ENCODE measurements around the gene DAPK1. TPM values are rescaled to one million over a fixed set of nuclear protein-coding genes. Genes with fewer than 3 reads are reported as not detected.
A peak's percentile ranks its signal among the peaks of the same experiment; 100 is the strongest.

DAPK1 gene
- total and polyA plus RNA-seq, 12 donors: 5.4 to 44.6 (median 21.3) TPM

DNA sequence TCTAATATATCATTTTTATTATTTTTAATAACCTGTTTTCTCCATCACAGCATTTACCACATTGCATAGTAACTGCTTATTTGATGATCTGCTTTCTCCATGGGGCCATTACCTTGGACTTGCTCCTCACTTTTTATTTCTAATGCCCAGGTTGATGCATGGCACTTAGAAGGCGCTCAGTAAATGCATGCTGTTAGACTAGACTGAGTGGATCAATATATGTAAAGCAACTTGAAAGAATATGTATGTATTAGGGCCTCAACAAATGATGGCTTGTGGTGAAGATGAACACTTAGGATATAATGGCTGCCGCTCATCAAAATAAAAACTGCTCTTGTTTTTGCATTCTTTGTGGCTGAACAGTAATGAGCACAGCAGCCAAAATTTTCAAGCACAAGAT is 5.8 kb downstream of the DAPK1 start:
- Histone ChIP-seq H3K4me1 (replicated peaks in 1 of 2) (peaks cover 0 to 30% of the 10 kb centered on the region in 2 donors), H3K27ac (peak overlapping the region in 1 of 5 donors; percentile 2), H3K9me3 (replicated peaks in 1 of 3) (no peaks in the 10 kb centered on the region), H3K27me3 (no peaks in the 10 kb centered on the region), H3K4me3 (no peak overlapping the region), H3K36me3 (replicated peaks in 1 of 2) (no peaks in the 10 kb centered on the region)
- intact Hi-C loops (cut with DNase I): no loop called here
- 93 to 98% (median 96%) methylated on average over 2 of the region's 2 CpGs for WGBS, 4 donors
- no peak for DNase-seq
- TF ChIP-seq POLR2A (IDR thresholded peaks at IDR 0.05) (no peak), CTCF (IDR thresholded peaks at IDR 0.05) (no peak)

GRCh38 chr9:87503927-87504326 is 6.3 kb downstream of the DAPK1 start:
- TF ChIP-seq POLR2A (IDR thresholded peaks at IDR 0.05) (no peak), CTCF (IDR thresholded peaks at IDR 0.05) (no peak)
- Histone ChIP-seq H3K9me3 (replicated peaks in 1 of 3) (no peaks in the 10 kb centered on the region), H3K4me1 (replicated peaks in 1 of 2) (peaks cover 0 to 30% of the 10 kb centered on the region in 2 donors), H3K4me3 (no peak overlapping the region), H3K36me3 (replicated peaks in 1 of 2) (no peaks in the 10 kb centered on the region), H3K27ac (no peak overlapping the region), H3K27me3 (no peaks in the 10 kb centered on the region)
- no peak for DNase-seq
- intact Hi-C loops (cut with DNase I): no loop called here
- WGBS, 4 donors: 49 to 78% (median 64%) methylated on average over 5 of the region's 5 CpGs

DNA sequence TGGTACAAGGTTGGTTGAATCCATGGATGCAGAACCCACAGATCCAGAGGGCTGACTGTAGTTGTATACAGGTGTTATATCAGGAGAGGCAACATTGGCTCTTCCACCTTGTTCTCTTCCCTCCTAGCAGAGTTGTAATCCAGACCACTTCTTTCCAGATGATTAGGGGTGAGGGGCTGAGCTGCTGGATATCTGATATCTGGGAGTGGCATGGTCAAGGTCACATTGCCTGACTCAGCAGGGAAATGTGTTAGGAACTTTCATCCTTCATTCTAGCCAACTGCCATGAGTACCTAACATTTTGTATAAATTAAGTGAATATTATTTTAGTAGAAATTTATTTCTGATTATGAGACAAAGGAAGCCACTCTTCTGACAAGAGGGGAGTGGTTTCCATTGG is 7.3 kb downstream of the DAPK1 start:
- DNase-seq: no peak
- Histone ChIP-seq H3K36me3 (replicated peaks in 1 of 2) (no peaks in the 10 kb centered on the region), H3K4me1 (replicated peaks in 1 of 2) (peaks cover 0 to 26% of the 10 kb centered on the region in 2 donors), H3K27me3 (no peaks in the 10 kb centered on the region), H3K27ac (no peak overlapping the region), H3K4me3 (no peak overlapping the region), H3K9me3 (replicated peaks in 1 of 3) (no peaks in the 10 kb centered on the region)
- no peak for TF ChIP-seq POLR2A (IDR thresholded peaks at IDR 0.05)
- no peak for TF ChIP-seq CTCF (IDR thresholded peaks at IDR 0.05)
- intact Hi-C loops (cut with DNase I): no loop called here

DNA sequence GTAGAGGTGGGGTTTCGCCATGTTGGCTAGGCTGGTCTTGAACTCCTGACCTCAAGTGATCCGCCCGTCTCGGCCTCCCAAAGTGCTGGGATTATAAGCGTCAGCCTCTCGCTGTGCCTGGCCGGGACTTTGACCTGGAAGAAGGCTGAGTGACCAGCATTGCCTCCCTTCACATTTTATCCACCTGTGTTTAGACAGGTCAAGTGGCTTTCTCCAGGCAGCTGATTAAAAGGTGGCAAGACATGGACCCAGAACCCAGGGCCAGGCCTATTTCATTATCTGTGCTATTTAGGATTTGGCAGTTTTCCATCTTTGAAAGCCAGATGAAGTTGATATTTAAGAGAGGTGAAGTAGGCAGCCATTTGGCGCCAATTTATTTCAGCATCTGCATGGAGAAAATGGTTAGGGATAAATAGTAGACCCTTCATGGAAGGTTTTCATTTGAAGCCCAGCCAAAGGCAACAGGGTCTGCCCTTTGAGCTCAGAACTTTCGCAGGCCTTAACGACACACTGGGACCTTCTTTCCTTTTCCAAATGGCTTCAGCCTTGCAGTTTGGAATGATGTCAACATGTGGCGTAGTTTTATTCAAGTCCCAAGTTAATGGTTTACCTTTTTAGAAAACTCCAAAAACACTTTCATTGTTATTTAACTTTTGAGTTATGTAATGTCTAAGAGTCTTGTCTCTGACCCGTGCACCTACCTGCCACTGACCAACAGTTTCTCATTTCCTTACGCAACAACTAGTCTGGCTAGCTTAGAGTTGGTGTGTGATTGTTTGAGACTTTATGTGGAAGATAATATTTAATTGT is 8.4 kb downstream of the DAPK1 start:
- H3K4me3 ChIP-seq: no peak overlapping the region
- no peaks in the 10 kb centered on the region for H3K27me3 ChIP-seq
- TF ChIP-seq CTCF (IDR thresholded peaks at IDR 0.05): no peak
- no peak for TF ChIP-seq POLR2A (IDR thresholded peaks at IDR 0.05)
- DNase-seq: no peak
- no peaks in the 10 kb centered on the region for H3K9me3 ChIP-seq (replicated peaks in 1 of 3)
- 93 to 95% (median 94%) methylated on average over 7 to 13 of the region's 13 CpGs for WGBS, 4 donors
- H3K36me3 ChIP-seq (replicated peaks in 1 of 2): no peaks in the 10 kb centered on the region
- intact Hi-C loops (cut with DNase I): no loop called here
- H3K27ac ChIP-seq: no peak overlapping the region
- H3K4me1 ChIP-seq (replicated peaks in 1 of 2): peaks cover 0 to 20% of the 10 kb centered on the region in 2 donors

Data from adrenal gland (tissue), 12 donors.